GM19455 (cell line): ENCODE results near the gene TOX2.

Experiments
- ATAC-seq: cut with Tn5 transposase; IDR thresholded peaks from one replicate; pipeline ENCODE4 v1.9.1; 2021; ENCODE audit not compliant: unreplicated experiment

Gene TOX2

GRCh38 chr20:43914311-43915210, at the start of gene TOX2:
TSS of gene TOX2 (plus strand) at chr20:43914852. CDS start at chr20:43914892, 40 bp downstream.
- peak; percentile 60 for ATAC-seq

- ATAC-seq = no peak
Measured at GRCh38 chr20:43868091-43868490, 46.6 kb upstream of the TOX2 start.

GRCh38 chr20:43870484-43870883, 44.2 kb upstream of the TOX2 start:
- ATAC-seq = no peak

GRCh38 chr20:43878776-43879175, 35.9 kb upstream of the TOX2 start:
- ATAC-seq = no peak

GRCh38 chr20:43893930-43894329, 20.7 kb upstream of the TOX2 start:
- no peak for ATAC-seq

- ATAC-seq = no peak
Measured at GRCh38 chr20:43894491-43894890, 20.2 kb upstream of the TOX2 start.

GRCh38 chr20:43895235-43895634, 19.4 kb upstream of the TOX2 start:
- ATAC-seq = no peak

GRCh38 chr20:43899274-43900120, 15.2 kb upstream of the TOX2 start:
- no peak for ATAC-seq

- ATAC-seq = no peak
Measured at GRCh38 chr20:43900121-43900466, 14.6 kb upstream of the TOX2 start.

GRCh38 chr20:43900496-43900895, 14.2 kb upstream of the TOX2 start:
- ATAC-seq = no peak

- no peak for ATAC-seq
Measured at GRCh38 chr20:43901296-43901695, 13.4 kb upstream of the TOX2 start.

GRCh38 chr20:43903953-43904826, 10.5 kb upstream of the TOX2 start:
- ATAC-seq = no peak

GRCh38 chr20:43904827-43905177, 9.8 kb upstream of the TOX2 start:
- ATAC-seq = no peak

GRCh38 chr20:43906505-43907034, 8.1 kb upstream of the TOX2 start:
- no peak for ATAC-seq

GRCh38 chr20:43909211-43909610, 5.4 kb upstream of the TOX2 start:
- no peak for ATAC-seq

- ATAC-seq = no peak
Measured at GRCh38 chr20:43909720-43910119, 4.9 kb upstream of the TOX2 start.

- no peak for ATAC-seq
Measured at GRCh38 chr20:43910564-43910963, 4.1 kb upstream of the TOX2 start.

GRCh38 chr20:43911066-43911465, 3.6 kb upstream of the TOX2 start:
- ATAC-seq = no peak

- no peak for ATAC-seq
Measured at GRCh38 chr20:43913291-43914025, 1.2 kb upstream of the TOX2 start.
